Lower leg skin (tissue), 4 donors: Measurements from ENCODE around the gene CASP2. TPM values are rescaled to one million over a fixed set of nuclear protein-coding genes. Genes with fewer than 3 reads are reported as not detected.

Experiments used
- DNase-seq, 2 donors: peaks; one replicate each; pipeline ENCODE4 v3.0.0-alpha.2; 2019; ENCODE audit warnings: low spot score in 2 of 2
- H3K4me3 ChIP-seq: fragments of 200-600 bp; sonication (generic); 2 replicates; pipeline ENCODE4 v1.5.1; 2017; ENCODE audit warnings: mild to moderate bottlenecking, low read depth; ENCODE audit not compliant: poor library complexity, severe bottlenecking
- POLR2A ChIP-seq, 2 donors: fragments of 450-650 bp; IDR thresholded peaks; one replicate each; pipeline ENCODE4 v1.6.1; 2016 to 2017; ENCODE audit warnings: antibody characterized with exemption in 2 of 2, mild to moderate bottlenecking in 1 of 2, moderate library complexity in 1 of 2
- WGBS, 2 donors: methylation state at CpG; one replicate each; pipeline ENCODE4 v1.1.5; 2018; 5-methylcytosine and 5-hydroxymethylcytosine counted together
- intact Hi-C: fragments of 100-400 bp; cut with DNase I; formaldehyde crosslinking; loops from one replicate; pipeline ENCODE4 v1.15.0; 2023; ENCODE audit warnings: low total_unique reads
- total RNA-seq, 4 donors: library from RNA; depleted of rRNA; stranded (reverse); fragments of >200 nt; gene quantifications; one replicate each; pipeline ENCODE4 v1.1.0, GENCODE V29; 2016
- TF ChIP-seq, protein P1 (sequence below), 3 donors: fragments of 450-650 bp; IDR thresholded peaks; one replicate each; pipeline ENCODE4 v1.5.1; 2016; ENCODE audit warnings: antibody characterized with exemption in 3 of 3, mild to moderate bottlenecking in 3 of 3, moderate library complexity in 2 of 3

The CASP2 gene
- total RNA-seq, 4 donors from 2014 or later, result 9.6 to 22.7 (median 16.0) TPM

DNA sequence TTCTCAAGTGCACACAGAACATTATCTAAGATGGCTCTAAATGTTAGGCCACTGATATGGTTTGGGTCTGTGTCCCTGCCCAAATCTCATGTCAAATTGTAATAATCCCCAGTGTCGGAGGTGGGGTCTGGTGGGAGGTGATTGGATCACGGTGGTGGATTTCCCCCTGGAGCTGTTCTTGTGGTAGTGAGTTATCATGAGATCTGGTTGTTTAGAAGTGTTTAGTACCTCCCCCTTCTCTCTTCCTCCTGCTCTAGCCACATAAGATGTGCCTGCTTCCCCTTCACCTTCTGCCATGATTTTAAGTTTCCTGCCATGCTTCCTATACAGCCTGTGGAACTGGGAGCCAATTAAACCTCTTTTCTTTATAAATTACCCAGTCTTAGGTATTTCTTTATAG is 36.1 kb upstream of the CASP2 start:
- no peak for DNase-seq
- intact Hi-C loops, result no loop called here
- H3K4me3 ChIP-seq, result no peak overlapping the region
- TF ChIP-seq, protein P1, sequence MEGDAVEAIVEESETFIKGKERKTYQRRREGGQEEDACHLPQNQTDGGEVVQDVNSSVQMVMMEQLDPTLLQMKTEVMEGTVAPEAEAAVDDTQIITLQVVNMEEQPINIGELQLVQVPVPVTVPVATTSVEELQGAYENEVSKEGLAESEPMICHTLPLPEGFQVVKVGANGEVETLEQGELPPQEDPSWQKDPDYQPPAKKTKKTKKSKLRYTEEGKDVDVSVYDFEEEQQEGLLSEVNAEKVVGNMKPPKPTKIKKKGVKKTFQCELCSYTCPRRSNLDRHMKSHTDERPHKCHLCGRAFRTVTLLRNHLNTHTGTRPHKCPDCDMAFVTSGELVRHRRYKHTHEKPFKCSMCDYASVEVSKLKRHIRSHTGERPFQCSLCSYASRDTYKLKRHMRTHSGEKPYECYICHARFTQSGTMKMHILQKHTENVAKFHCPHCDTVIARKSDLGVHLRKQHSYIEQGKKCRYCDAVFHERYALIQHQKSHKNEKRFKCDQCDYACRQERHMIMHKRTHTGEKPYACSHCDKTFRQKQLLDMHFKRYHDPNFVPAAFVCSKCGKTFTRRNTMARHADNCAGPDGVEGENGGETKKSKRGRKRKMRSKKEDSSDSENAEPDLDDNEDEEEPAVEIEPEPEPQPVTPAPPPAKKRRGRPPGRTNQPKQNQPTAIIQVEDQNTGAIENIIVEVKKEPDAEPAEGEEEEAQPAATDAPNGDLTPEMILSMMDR (IDR thresholded peaks at IDR 0.05), result no peak
- TF ChIP-seq POLR2A (IDR thresholded peaks at IDR 0.05), result no peak
- WGBS, 2 donors, result 83 to 89% methylated on average over 2 of the region's 2 CpGs

DNA sequence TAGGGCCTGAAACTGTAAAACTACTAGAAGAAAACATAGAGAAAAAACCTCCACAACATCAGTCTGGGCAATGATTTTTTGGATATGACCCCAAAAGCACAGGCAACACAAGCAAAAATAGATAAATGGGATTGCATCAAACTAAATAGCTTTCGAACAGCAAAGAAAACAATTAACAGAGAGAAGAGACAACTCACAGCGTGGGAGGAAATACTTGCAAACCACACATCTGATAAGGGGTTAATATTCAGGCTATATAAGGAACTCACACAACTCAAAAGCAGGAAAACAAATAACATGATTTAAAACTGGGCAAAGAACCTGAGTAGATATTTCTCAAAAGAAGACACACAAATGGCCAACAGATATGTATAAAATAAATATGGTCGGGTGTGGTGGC is 32.6 kb upstream of the CASP2 start:
- intact Hi-C loops, result no loop called here

DNA sequence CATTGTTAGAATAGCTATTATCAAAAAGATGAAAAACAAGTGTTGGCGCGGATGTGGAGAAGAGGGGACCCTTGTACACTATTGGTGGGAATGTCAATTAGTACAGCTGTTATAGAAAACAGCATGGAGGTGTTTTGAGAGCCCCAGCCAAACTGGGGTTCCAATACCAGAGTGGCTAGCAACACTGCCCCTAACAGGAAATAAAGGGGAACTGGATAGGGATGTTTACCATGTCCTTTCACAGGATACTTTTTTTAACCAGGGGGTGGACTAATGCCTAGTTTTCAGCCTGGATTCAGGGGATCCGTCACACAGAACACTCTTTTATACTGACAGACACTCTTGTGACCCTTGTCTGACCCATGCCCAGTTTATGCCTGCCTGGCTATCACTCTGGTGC is 31.8 kb upstream of the CASP2 start:
- TF ChIP-seq, protein P1 (IDR thresholded peaks at IDR 0.05), result no peak
- no peak for TF ChIP-seq POLR2A (IDR thresholded peaks at IDR 0.05)
- intact Hi-C loops, result no loop called here
- no peak overlapping the region for H3K4me3 ChIP-seq
- WGBS, 2 donors, result 89 to 91% methylated on average over 3 of the region's 3 CpGs
- no peak for DNase-seq

More for the DNA sequence above, 32.6 kb upstream of the CASP2 start:
- TF ChIP-seq, protein P1 (IDR thresholded peaks at IDR 0.05), result no peak
- TF ChIP-seq POLR2A (IDR thresholded peaks at IDR 0.05), result no peak
- no peak for DNase-seq
- no peak overlapping the region for H3K4me3 ChIP-seq
- 78 to 81% methylated on average over 3 of the region's 3 CpGs for WGBS, 2 donors

DNA sequence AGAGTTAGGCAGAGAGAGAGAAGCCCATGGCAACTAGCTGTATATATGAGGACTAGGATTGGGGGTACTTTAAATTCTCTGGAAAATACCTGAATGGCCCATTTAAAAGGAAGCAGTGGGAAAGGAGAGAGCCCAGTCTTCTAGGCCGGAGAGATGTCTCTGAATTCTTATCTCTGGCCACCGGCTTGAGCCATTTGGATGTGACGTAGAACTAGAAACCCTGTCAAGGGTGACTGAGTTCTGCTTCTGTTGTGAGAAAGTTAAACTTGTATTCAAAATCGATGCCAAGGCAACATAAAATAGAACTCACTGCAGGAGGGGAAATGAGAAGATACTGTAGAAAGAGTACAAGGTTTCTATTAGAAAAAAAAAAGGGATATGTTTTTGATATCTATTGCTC is 31.2 kb upstream of the CASP2 start:
- TF ChIP-seq POLR2A (IDR thresholded peaks at IDR 0.05), result no peak
- TF ChIP-seq, protein P1 (IDR thresholded peaks at IDR 0.05), result no peak
- WGBS, 2 donors, result 90 to 92% methylated on average over 4 of the region's 4 CpGs
- no peak overlapping the region for H3K4me3 ChIP-seq
- DNase-seq, result no peak
- intact Hi-C loops, result no loop called here

DNA sequence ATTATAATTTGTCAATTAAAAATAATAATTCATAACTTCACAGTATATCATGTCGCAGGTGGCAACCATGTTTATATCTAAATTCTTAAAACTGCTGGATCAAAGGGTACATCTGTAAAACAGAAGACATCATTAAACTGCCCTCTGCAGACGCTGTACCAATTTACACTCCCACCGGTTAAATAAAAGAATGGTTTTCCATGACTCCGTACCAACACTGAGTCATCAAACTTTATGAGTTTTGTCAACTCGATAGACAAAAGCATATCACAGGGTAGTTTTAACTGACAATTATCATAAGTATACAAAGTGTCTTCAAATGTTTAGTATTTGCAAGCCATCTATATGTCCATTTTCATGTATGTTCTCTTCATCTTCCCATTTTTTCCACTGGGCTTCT is 30.6 kb upstream of the CASP2 start:
- DNase-seq, result no peak
- TF ChIP-seq, protein P1 (IDR thresholded peaks at IDR 0.05), result no peak
- no peak for TF ChIP-seq POLR2A (IDR thresholded peaks at IDR 0.05)
- 60 to 65% methylated on average over 5 of the region's 5 CpGs for WGBS, 2 donors
- intact Hi-C loops, result no loop called here
- H3K4me3 ChIP-seq, result no peak overlapping the region

DNA sequence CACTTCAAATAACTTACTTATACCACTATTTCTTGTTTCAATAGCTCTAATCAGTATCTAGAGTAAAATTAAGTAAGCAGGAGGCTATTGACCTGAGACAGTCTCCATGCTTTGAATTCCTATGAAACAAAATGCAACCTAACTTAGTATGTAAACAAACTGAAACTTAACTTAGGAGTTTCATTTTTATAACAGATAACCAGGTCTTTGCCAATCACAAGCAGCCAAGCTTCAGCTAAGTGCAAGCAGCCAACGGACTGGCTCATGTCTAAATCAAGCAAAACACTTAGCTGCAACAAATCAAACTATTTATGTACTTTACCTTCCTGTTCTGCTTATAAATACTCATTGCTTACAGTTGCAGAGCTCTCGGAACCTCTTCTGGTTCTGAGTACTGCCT is 29.3 kb upstream of the CASP2 start:
- no peak overlapping the region for H3K4me3 ChIP-seq
- WGBS, 2 donors, result 37 to 45% methylated on average over 2 of the region's 2 CpGs
- TF ChIP-seq, protein P1 (IDR thresholded peaks at IDR 0.05), result no peak
- TF ChIP-seq POLR2A (IDR thresholded peaks at IDR 0.05), result no peak
- DNase-seq, result no peak
- intact Hi-C loops, result no loop called here
